HEK293T (cell line): Measurements from ENCODE around the gene TMEM219.

Experiments used
- SUZ12 ChIP-seq: fragments of 450-650 bp; IDR thresholded peaks from 2 replicates; pipeline ENCODE4 v1.6.1; 2016; ENCODE audit warnings: mild to moderate bottlenecking
- TF ChIP-seq, protein P1 (sequence below): fragments of 450-650 bp; IDR thresholded peaks from 2 replicates; pipeline ENCODE4 v1.6.1; 2016

DNA sequence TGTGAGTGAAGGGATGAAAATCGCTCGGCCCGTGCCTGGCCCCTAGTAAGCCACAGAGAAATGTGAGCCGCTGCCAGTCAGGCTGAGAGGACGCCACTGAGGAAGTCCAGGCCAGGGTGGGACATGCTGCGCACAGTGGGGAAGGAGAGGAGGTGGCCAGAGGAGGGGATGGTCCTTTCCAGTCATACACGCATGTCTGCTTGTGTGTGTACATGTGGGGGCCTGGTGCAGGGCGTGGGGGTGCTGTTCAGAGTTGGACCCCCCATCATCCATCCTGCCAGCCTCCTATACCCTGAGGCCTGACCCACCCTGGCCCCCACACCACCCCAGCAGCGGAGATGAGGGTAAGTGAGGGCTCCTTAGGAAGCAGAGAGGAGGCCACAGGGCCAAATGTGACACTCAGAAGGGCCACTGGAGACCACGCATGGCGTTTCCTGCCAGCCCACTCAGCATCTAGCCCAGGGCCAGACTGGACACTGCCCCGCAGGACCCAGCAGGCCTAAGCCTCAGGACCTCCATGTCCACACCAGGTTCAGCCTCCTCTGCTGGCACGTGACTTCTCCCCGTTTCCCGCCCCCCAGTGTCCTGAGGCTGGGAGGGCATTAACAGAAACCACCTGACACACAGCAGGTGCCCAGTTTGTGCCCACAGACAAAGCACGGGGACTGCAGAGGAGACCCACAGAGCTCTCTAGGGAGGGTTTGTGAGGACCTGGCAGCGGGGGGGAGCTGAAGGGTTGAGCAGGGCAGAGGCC lies 42.0 kb downstream of the TMEM219 start:
- TF ChIP-seq SUZ12: no peak
- TF ChIP-seq, protein P1, sequence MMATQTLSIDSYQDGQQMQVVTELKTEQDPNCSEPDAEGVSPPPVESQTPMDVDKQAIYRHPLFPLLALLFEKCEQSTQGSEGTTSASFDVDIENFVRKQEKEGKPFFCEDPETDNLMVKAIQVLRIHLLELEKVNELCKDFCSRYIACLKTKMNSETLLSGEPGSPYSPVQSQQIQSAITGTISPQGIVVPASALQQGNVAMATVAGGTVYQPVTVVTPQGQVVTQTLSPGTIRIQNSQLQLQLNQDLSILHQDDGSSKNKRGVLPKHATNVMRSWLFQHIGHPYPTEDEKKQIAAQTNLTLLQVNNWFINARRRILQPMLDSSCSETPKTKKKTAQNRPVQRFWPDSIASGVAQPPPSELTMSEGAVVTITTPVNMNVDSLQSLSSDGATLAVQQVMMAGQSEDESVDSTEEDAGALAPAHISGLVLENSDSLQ: no peak
